Activated T-helper 2 cell treated with anti-CD3 and anti-CD28 coated beads, Interferon-gamma antibody, Interleukin-2, Interleukin-4, amounts not matched to agents 10 μg/mL and 5 μg/mL and 100 μg/mL, durations not matched to agents 14 hours and 24 hours and 36 hours (primary cell): ENCODE measurements around the gene RPL13. TPM values are rescaled to one million over a fixed set of nuclear protein-coding genes. Genes with fewer than 3 reads are reported as not detected.

Experiments
- DNase-seq: peaks from one replicate; pipeline ENCODE4 v3.0.0; 2021; ENCODE audit warnings: low spot score
- H3K27ac Mint-ChIP-seq: one replicate; pipeline ENCODE4 v1.8.0; 2021; ENCODE audit warnings: mixed read lengths
- H3K27me3 Mint-ChIP-seq: one replicate; pipeline ENCODE4 v1.8.0; 2021; ENCODE audit warnings: low read depth, mixed read lengths
- H3K36me3 Mint-ChIP-seq: one replicate; pipeline ENCODE4 v1.8.0; 2021; ENCODE audit warnings: low read depth, mixed read lengths
- H3K4me1 Mint-ChIP-seq: one replicate; pipeline ENCODE4 v1.8.0; 2021; ENCODE audit warnings: low read depth, mixed read lengths
- H3K4me3 Mint-ChIP-seq: one replicate; pipeline ENCODE4 v1.8.0; 2021; ENCODE audit warnings: low read depth, mild to moderate bottlenecking, moderate library complexity, mixed read lengths
- H3K9me3 Mint-ChIP-seq: one replicate; pipeline ENCODE4 v1.8.0; 2021; ENCODE audit warnings: mixed read lengths
- intact Hi-C: fragments of 100-400 bp; cut with micrococcal nuclease; formaldehyde crosslinking; loops from one replicate; pipeline ENCODE4 v1.15.1; 2023
- total RNA-seq: library from RNA; stranded (reverse); gene quantifications from 2 replicates; pipeline ENCODE4 v1.2.3, GENCODE V29; 2022

RPL13 gene
- total RNA-seq, 1 donor from 2014 or later: 2,406 TPM

- H3K9me3 Mint-ChIP-seq: no peaks in the 10 kb centered on the region
- intact Hi-C loops: loop anchor here (2.0 to 10.0 kb wide), 4 partner anchors 53 to 319 kb away; partner anchors contain the start of genes CHMP1A, SPATA33 and SPG7
- H3K36me3 Mint-ChIP-seq: peaks cover 55% of the 10 kb centered on the region
- no peak for DNase-seq
- H3K27me3 Mint-ChIP-seq: no peaks in the 10 kb centered on the region
- H3K4me1 Mint-ChIP-seq: peaks cover 44% of the 10 kb centered on the region
- H3K27ac Mint-ChIP-seq: peak overlapping the region; percentile 90
- H3K4me3 Mint-ChIP-seq: peak overlapping the region; percentile 99
Measured at GRCh38 chr16:89561142-89561883, 831 bp downstream of the RPL13 start.

- H3K4me1 Mint-ChIP-seq: peaks cover 44% of the 10 kb centered on the region
- no peaks in the 10 kb centered on the region for H3K27me3 Mint-ChIP-seq
- no peaks in the 10 kb centered on the region for H3K9me3 Mint-ChIP-seq
- H3K36me3 Mint-ChIP-seq: peaks cover 51% of the 10 kb centered on the region
- peak overlapping the region; percentile 90 for H3K27ac Mint-ChIP-seq
- intact Hi-C loops: loop anchor here (2.0 to 10.0 kb wide), 4 partner anchors 53 to 320 kb away; partner anchors contain the start of genes CHMP1A, SPATA33 and SPG7
- no peak for DNase-seq
- H3K4me3 Mint-ChIP-seq: peak overlapping the region; percentile 99
Measured at GRCh38 chr16:89561884-89562599, 1.6 kb downstream of the RPL13 start.

GRCh38 chr16:89562939-89563338 is 2.5 kb downstream of the RPL13 start:
- Mint-ChIP-seq H3K27ac (peak overlapping the region; percentile 38), H3K4me3 (peak overlapping the region; percentile 99), H3K9me3 (no peaks in the 10 kb centered on the region), H3K4me1 (peaks cover 38% of the 10 kb centered on the region), H3K36me3 (peaks cover 50% of the 10 kb centered on the region), H3K27me3 (no peaks in the 10 kb centered on the region)
- intact Hi-C loops: loop anchor here (5.0 to 10.0 kb wide), 3 partner anchors 94 to 321 kb away; partner anchors contain the start of genes CHMP1A and SPATA33
- DNase-seq: no peak

- DNase-seq: no peak
- Mint-ChIP-seq H3K9me3 (no peaks in the 10 kb centered on the region), H3K27ac (peak overlapping the region; percentile 30), H3K4me1 (peaks cover 38% of the 10 kb centered on the region), H3K4me3 (peak overlapping the region; percentile 57), H3K36me3 (peaks cover 50% of the 10 kb centered on the region), H3K27me3 (no peaks in the 10 kb centered on the region)
- intact Hi-C loops: loop anchor here (5.0 to 10.0 kb wide), 3 partner anchors 93 to 322 kb away; partner anchors contain the start of genes CHMP1A and SPATA33
Measured at GRCh38 chr16:89563639-89564392, 3.3 kb downstream of the RPL13 start.

- no peak for DNase-seq
- Mint-ChIP-seq H3K4me1 (peaks cover 34% of the 10 kb centered on the region), H3K4me3 (peak overlapping the region; percentile 57), H3K9me3 (no peaks in the 10 kb centered on the region), H3K27ac (peak overlapping the region; percentile 35), H3K36me3 (peaks cover 50% of the 10 kb centered on the region), H3K27me3 (no peaks in the 10 kb centered on the region)
- intact Hi-C loops: loop anchor here (5.0 to 10.0 kb wide), 3 partner anchors 93 to 322 kb away; partner anchors contain the start of genes CHMP1A and SPATA33
Measured at GRCh38 chr16:89564476-89565255, 4.2 kb downstream of the RPL13 start.

GRCh38 chr16:89565256-89565505 is 4.7 kb downstream of the RPL13 start:
- no peaks in the 10 kb centered on the region for H3K9me3 Mint-ChIP-seq
- intact Hi-C loops: loop anchor here (10.0 kb wide), 1 partner anchor 240 kb away; no protein-coding TSS in a partner anchor
- peak overlapping the region; percentile 57 for H3K4me3 Mint-ChIP-seq
- no peaks in the 10 kb centered on the region for H3K27me3 Mint-ChIP-seq
- H3K4me1 Mint-ChIP-seq: peaks cover 33% of the 10 kb centered on the region
- no peak for DNase-seq
- no peak overlapping the region for H3K27ac Mint-ChIP-seq
- peaks cover 50% of the 10 kb centered on the region for H3K36me3 Mint-ChIP-seq

- H3K36me3 Mint-ChIP-seq: peaks cover 50% of the 10 kb centered on the region
- no peaks in the 10 kb centered on the region for H3K9me3 Mint-ChIP-seq
- DNase-seq: peak; percentile 42
- no peaks in the 10 kb centered on the region for H3K27me3 Mint-ChIP-seq
- peak overlapping the region; percentile 42 for H3K27ac Mint-ChIP-seq
- H3K4me1 Mint-ChIP-seq: peaks cover 33% of the 10 kb centered on the region
- intact Hi-C loops: loop anchor here (10.0 kb wide), 1 partner anchor 241 kb away; no protein-coding TSS in a partner anchor
- H3K4me3 Mint-ChIP-seq: no peak overlapping the region
Measured at GRCh38 chr16:89565506-89566372, 5.3 kb downstream of the RPL13 start.

GRCh38 chr16:89567656-89568594 is 7.4 kb downstream of the RPL13 start:
- Mint-ChIP-seq H3K36me3 (peaks cover 32% of the 10 kb centered on the region), H3K4me1 (peaks cover 27% of the 10 kb centered on the region), H3K27ac (no peak overlapping the region), H3K4me3 (no peak overlapping the region), H3K9me3 (no peaks in the 10 kb centered on the region), H3K27me3 (peaks cover 4% of the 10 kb centered on the region)
- DNase-seq: no peak
- intact Hi-C loops: loop anchor here (10.0 kb wide), 1 partner anchor 243 kb away; no protein-coding TSS in a partner anchor

- H3K4me1 Mint-ChIP-seq: peaks cover 14% of the 10 kb centered on the region
- intact Hi-C loops: loop anchor here (10.0 kb wide), 1 partner anchor 245 kb away; no protein-coding TSS in a partner anchor
- no peaks in the 10 kb centered on the region for H3K9me3 Mint-ChIP-seq
- peaks cover 14% of the 10 kb centered on the region for H3K36me3 Mint-ChIP-seq
- no peak overlapping the region for H3K4me3 Mint-ChIP-seq
- no peak overlapping the region for H3K27ac Mint-ChIP-seq
- H3K27me3 Mint-ChIP-seq: peaks cover 9% of the 10 kb centered on the region
- DNase-seq: no peak
Measured at GRCh38 chr16:89569506-89570341, 9.2 kb downstream of the RPL13 start.

- no peak overlapping the region for H3K27ac Mint-ChIP-seq
- intact Hi-C loops: no loop called here
- DNase-seq: no peak
- H3K4me1 Mint-ChIP-seq: peaks cover 8% of the 10 kb centered on the region
- H3K4me3 Mint-ChIP-seq: no peak overlapping the region
- H3K27me3 Mint-ChIP-seq: peaks cover 9% of the 10 kb centered on the region
- H3K36me3 Mint-ChIP-seq: peaks cover 7% of the 10 kb centered on the region
- no peaks in the 10 kb centered on the region for H3K9me3 Mint-ChIP-seq
Measured at GRCh38 chr16:89570342-89570923, 10.0 kb downstream of the RPL13 start.
